Mammary epithelial cell (primary cell): ENCODE results near the gene P2RX5.

Source experiments
- EZH2 ChIP-seq: IDR thresholded peaks from 2 replicates; pipeline ENCODE4 v1.6.1; 2012; ENCODE audit warnings: low read length, inconsistent platforms, borderline replicate concordance
- TF ChIP-seq, protein P1 (sequence below), 2 donors: IDR thresholded peaks in 1 of 2; conservative IDR thresholded peaks in 1 of 2; 2 replicates each; pipeline ENCODE4 v1.5.1; 2011 to 2012; ENCODE audit warnings: inconsistent platforms in 2 of 2, low read length in 2 of 2, mild to moderate bottlenecking in 2 of 2, control low read depth in 1 of 2, low read depth in 1 of 2; ENCODE audit not compliant: insufficient read depth in 1 of 2; ENCODE audit errors: extremely low read depth in 1 of 2

DNA sequence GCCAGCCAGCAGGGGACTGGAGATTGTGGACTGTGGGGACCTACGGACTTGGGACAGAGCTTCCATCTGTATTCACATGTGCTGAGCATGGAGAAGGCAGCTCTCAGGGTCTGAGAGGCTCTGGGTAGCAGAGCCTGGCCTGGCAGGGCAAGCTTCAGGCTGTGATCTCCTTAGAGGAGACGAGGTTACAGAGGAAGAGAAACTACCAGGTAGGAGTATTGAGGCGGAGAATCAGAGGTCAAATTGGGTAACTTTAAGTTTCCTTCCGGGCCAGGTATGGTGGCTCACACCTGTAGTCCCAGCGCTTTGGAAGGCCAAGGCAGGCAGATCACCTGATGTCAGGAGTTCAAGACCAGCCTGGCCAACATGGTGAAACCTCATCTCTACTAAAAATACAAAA, 50.6 kb downstream of the P2RX5 start:
- TF ChIP-seq, protein P1, sequence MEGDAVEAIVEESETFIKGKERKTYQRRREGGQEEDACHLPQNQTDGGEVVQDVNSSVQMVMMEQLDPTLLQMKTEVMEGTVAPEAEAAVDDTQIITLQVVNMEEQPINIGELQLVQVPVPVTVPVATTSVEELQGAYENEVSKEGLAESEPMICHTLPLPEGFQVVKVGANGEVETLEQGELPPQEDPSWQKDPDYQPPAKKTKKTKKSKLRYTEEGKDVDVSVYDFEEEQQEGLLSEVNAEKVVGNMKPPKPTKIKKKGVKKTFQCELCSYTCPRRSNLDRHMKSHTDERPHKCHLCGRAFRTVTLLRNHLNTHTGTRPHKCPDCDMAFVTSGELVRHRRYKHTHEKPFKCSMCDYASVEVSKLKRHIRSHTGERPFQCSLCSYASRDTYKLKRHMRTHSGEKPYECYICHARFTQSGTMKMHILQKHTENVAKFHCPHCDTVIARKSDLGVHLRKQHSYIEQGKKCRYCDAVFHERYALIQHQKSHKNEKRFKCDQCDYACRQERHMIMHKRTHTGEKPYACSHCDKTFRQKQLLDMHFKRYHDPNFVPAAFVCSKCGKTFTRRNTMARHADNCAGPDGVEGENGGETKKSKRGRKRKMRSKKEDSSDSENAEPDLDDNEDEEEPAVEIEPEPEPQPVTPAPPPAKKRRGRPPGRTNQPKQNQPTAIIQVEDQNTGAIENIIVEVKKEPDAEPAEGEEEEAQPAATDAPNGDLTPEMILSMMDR (conservative IDR thresholded peaks at IDR 0.05 in 1 of 2, IDR thresholded peaks at IDR 0.05 in 1 of 2; ENCODE audit: extremely low read depth in 1 of 2, insufficient read depth in 1 of 2, low read depth in 1 of 2, low read length in 2 of 2): no peak
- TF ChIP-seq EZH2: no peak
